KMS-11 (cell line): ENCODE results near the gene GNB1.
A peak's percentile ranks its signal among the peaks of the same experiment; 100 is the strongest.

ENCODE experiments used
- H2AFZ ChIP-seq: fragments of 200-600 bp; sonication (generic); 2 replicates; pipeline ENCODE4 v1.6.1; 2016; ENCODE audit warnings: antibody characterized with exemption, mixed run types, low read depth
- H3K27ac ChIP-seq: fragments of 200-600 bp; sonication (generic); 2 replicates; pipeline ENCODE4 v1.6.1; 2016; ENCODE audit warnings: mild to moderate bottlenecking, mixed run types
- H3K27me3 ChIP-seq: fragments of 200-600 bp; sonication (generic); 2 replicates; pipeline ENCODE4 v1.6.1; 2017; ENCODE audit warnings: mild to moderate bottlenecking, low read depth, mixed run types, moderate library complexity; ENCODE audit not compliant: insufficient read depth
- H3K36me3 ChIP-seq: fragments of 200-600 bp; sonication (generic); 2 replicates; pipeline ENCODE4 v1.6.1; 2017; ENCODE audit warnings: mild to moderate bottlenecking, mixed run types; ENCODE audit not compliant: insufficient read depth
- H3K4me1 ChIP-seq: fragments of 200-600 bp; sonication (generic); 2 replicates; pipeline ENCODE4 v1.6.1; 2016; ENCODE audit warnings: mild to moderate bottlenecking, low read depth, mixed run types; ENCODE audit not compliant: poor library complexity, severe bottlenecking
- H3K4me2 ChIP-seq: fragments of 200-600 bp; sonication (generic); 2 replicates; pipeline ENCODE4 v1.7.0; 2016; ENCODE audit warnings: mild to moderate bottlenecking, mixed run types
- H3K4me3 ChIP-seq: fragments of 200-600 bp; sonication (generic); IDR thresholded peaks from 2 replicates; pipeline ENCODE4 v1.6.1; 2017; ENCODE audit warnings: low read depth, low read length, mixed read lengths; ENCODE audit not compliant: insufficient read depth
- H3K79me2 ChIP-seq: fragments of 200-600 bp; sonication (generic); 2 replicates; pipeline ENCODE4 v1.6.1; 2016; ENCODE audit warnings: low read depth, mixed run types; ENCODE audit not compliant: insufficient read depth
- H3K9ac ChIP-seq: fragments of 200-600 bp; sonication (generic); 2 replicates; pipeline ENCODE4 v1.6.1; 2016; ENCODE audit warnings: mild to moderate bottlenecking, mixed run types
- H4K20me1 ChIP-seq: fragments of 200-600 bp; sonication (generic); 2 replicates; pipeline ENCODE4 v1.6.1; 2016; ENCODE audit warnings: mild to moderate bottlenecking, mixed run types; ENCODE audit not compliant: insufficient read depth
- CTCF ChIP-seq: fragments of 200-600 bp; sonication (generic); conservative IDR thresholded peaks from 2 replicates; pipeline ENCODE4 v1.6.1; 2017; ENCODE audit warnings: low read depth, mild to moderate bottlenecking, antibody characterized with exemption, low read length, moderate library complexity, mixed read lengths

GNB1 gene

GRCh38 chr1:1914971-1915692 is 24.2 kb upstream of the GNB1 start, which contains the start of gene CALML6:
Gene CALML6 (plus strand): TSS chr1:1915260. CDS start chr1:1915281, 21 bp downstream.
- Histone ChIP-seq H4K20me1 (no peaks in the 10 kb centered on the region), H3K27me3 (no peaks in the 10 kb centered on the region), H3K9ac (no peak within 1 kb of the TSS), H3K79me2 (no peaks in the 10 kb centered on the region), H2AFZ (no peak within 1 kb of the TSS), H3K36me3 (no peaks in the 10 kb centered on the region), H3K4me2 (no peak within 1 kb of the TSS), H3K4me1 (peaks cover 19% of the 10 kb centered on the region), H3K4me3 (no peak within 1 kb of the TSS), H3K27ac (no peak within 1 kb of the TSS)
- no peak for TF ChIP-seq CTCF

GRCh38 chr1:1914101-1914970 is 23.4 kb upstream of the GNB1 start:
- Histone ChIP-seq H3K27ac (no peak overlapping the region), H3K4me3 (no peak overlapping the region), H3K36me3 (no peaks in the 10 kb centered on the region), H3K4me1 (peaks cover 27% of the 10 kb centered on the region), H3K27me3 (no peaks in the 10 kb centered on the region), H3K4me2 (no peak overlapping the region), H3K9ac (no peak overlapping the region), H3K79me2 (no peaks in the 10 kb centered on the region), H2AFZ (no peak overlapping the region), H4K20me1 (no peaks in the 10 kb centered on the region)
- no peak for TF ChIP-seq CTCF

- H3K27me3 ChIP-seq = no peaks in the 10 kb centered on the region
- H3K79me2 ChIP-seq = no peaks in the 10 kb centered on the region; the same call in 1 of the 2 replicates
- no peak overlapping the region for H3K4me2 ChIP-seq
- peaks cover 42% of the 10 kb centered on the region for H3K4me1 ChIP-seq
- H3K27ac ChIP-seq = no peak overlapping the region
- H3K36me3 ChIP-seq = no peaks in the 10 kb centered on the region
- no peak overlapping the region for H2AFZ ChIP-seq
- no peak overlapping the region for H3K9ac ChIP-seq
- H3K4me3 ChIP-seq = no peak overlapping the region
- no peak for TF ChIP-seq CTCF
- no peaks in the 10 kb centered on the region for H4K20me1 ChIP-seq
Observed at GRCh38 chr1:1911350-1912041, 20.6 kb upstream of the GNB1 start.

GRCh38 chr1:1910651-1911331 is 19.9 kb upstream of the GNB1 start:
- Histone ChIP-seq H2AFZ (peak overlapping the region; percentile 13; the same call in 1 of the 2 replicates), H3K27ac (peak overlapping the region; percentile 42), H3K4me3 (no peak overlapping the region), H3K27me3 (no peaks in the 10 kb centered on the region), H3K36me3 (no peaks in the 10 kb centered on the region), H3K4me1 (peaks cover 49% of the 10 kb centered on the region), H3K79me2 (no peaks in the 10 kb centered on the region; the same call in 1 of the 2 replicates), H3K9ac (peak overlapping the region; percentile 2; the same call in 1 of the 2 replicates), H4K20me1 (no peaks in the 10 kb centered on the region), H3K4me2 (peak overlapping the region; percentile 62)
- TF ChIP-seq CTCF = no peak
